ENCODE data around the gene RHOF. TPM values are rescaled to one million over a fixed set of nuclear protein-coding genes. Genes with fewer than 3 reads are reported as not detected.
"Not testable (repeated sequence)": the region's sequence is repeated elsewhere in the genome, so short reads cannot be mapped to it uniquely, and the experiment has no call there.

Gene RHOF
- total RNA-seq, 1 experiment from 2014 or later: 232 TPM

DNA sequence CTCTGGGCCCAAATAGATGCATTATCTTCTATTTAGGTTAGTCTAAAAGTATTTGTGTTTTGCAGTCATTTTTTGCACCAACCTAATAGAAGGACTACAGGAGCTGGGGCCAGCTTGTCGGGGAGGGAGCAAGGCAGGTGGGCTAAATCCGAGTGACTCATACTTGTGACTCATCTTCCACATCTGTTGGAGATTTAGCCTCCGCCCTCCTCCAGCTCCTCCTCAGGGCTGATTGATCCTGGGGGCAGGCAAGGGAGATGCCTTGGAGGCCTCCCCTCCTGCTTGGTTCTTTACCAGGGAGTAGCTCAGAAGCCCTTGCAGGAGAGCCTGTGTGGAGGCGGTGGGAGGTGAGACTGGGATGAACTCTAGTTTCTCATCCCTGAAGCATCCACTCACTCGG, 27.9 kb downstream of the RHOF start:
- H3K4me2 ChIP-seq (ENCODE audit: low read length): no peak overlapping the region
- H3K36me3 ChIP-seq (ENCODE audit: low read depth, low read length): no peaks in the 10 kb centered on the region; the same call in 1 of the 2 replicates
- H3F3A ChIP-seq (ENCODE audit: low read length, unreplicated experiment): no peaks in the 10 kb centered on the region
- H3K27me3 ChIP-seq (ENCODE audit: low read length): no peaks in the 10 kb centered on the region
- peak; percentile 92 for ATAC-seq
- TF ChIP-seq EZH2phosphoT487 (IDR thresholded peaks at IDR 0.05; ENCODE audit: borderline replicate concordance, low read length) (no peak), EZH2 (IDR thresholded peaks at IDR 0.05; ENCODE audit: low read length, unreplicated experiment) (no peak)
- TF ChIP-seq, protein P1, sequence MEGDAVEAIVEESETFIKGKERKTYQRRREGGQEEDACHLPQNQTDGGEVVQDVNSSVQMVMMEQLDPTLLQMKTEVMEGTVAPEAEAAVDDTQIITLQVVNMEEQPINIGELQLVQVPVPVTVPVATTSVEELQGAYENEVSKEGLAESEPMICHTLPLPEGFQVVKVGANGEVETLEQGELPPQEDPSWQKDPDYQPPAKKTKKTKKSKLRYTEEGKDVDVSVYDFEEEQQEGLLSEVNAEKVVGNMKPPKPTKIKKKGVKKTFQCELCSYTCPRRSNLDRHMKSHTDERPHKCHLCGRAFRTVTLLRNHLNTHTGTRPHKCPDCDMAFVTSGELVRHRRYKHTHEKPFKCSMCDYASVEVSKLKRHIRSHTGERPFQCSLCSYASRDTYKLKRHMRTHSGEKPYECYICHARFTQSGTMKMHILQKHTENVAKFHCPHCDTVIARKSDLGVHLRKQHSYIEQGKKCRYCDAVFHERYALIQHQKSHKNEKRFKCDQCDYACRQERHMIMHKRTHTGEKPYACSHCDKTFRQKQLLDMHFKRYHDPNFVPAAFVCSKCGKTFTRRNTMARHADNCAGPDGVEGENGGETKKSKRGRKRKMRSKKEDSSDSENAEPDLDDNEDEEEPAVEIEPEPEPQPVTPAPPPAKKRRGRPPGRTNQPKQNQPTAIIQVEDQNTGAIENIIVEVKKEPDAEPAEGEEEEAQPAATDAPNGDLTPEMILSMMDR (conservative IDR thresholded peaks at IDR 0.05; ENCODE audit: low read depth, low read length): no peak
- intact Hi-C loops (cut with micrococcal nuclease): no loop called here
- no peak overlapping the region for H3K9ac ChIP-seq (ENCODE audit: low read length)
- BruUV-seq (replicated peaks): no TSS peak
- POLR2A ChIA-PET (ENCODE audit: unreplicated experiment): interaction anchor here (0.6 kb wide), 1 partner anchor 28 kb away, joined by 13 read pairs; the partner anchor contains the start of gene RHOF
- H3K27ac ChIP-seq (ENCODE audit: low read length): no peak overlapping the region
- no peak overlapping the region for H3K4me3 ChIP-seq (ENCODE audit: low read length)
- no peaks in the 10 kb centered on the region for H3K9me2 ChIP-seq (replicated peaks; ENCODE audit: low read length)
- H3K9me3 ChIP-seq (ENCODE audit: low read length): no peaks in the 10 kb centered on the region
- H3K79me2 ChIP-seq (ENCODE audit: low read length): no peaks in the 10 kb centered on the region
- no peak overlapping the region for H2AFZ ChIP-seq (ENCODE audit: low read length)
- peak; percentile 79 for DNase-seq
- H3K4me1 ChIP-seq (ENCODE audit: insufficient read depth, low read length): peaks cover 9% of the 10 kb centered on the region
- no peaks in the 10 kb centered on the region for H4K20me1 ChIP-seq (ENCODE audit: low read length)
- CTCF ChIA-PET: interaction anchor here (0.7 kb wide), 1 partner anchor 64 kb away, joined by 3 read pairs; no protein-coding TSS in a partner anchor

DNA sequence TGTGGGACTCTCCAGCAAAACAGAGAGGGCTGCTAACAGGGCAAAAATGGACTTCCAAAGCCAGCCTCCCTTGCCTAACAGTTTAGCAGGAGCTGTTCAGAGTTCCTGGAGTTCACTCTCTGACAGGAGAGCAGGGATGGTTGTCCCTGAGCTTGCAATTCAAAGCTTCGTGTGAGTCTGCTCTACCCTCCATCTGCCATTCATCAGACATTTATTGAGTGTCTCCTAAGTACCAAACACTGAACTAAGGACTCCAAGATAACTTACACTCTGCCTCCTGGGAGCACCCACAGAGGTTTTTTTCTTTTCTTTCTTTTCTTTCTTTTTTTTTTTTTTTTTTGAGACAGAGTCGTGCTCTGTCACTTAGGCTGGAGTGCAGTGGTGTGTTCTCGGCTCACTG, 28.7 kb downstream of the RHOF start:
- no peaks in the 10 kb centered on the region for H3K9me2 ChIP-seq (replicated peaks; ENCODE audit: low read length)
- no peaks in the 10 kb centered on the region for H3F3A ChIP-seq (ENCODE audit: low read length, unreplicated experiment)
- H2AFZ ChIP-seq (ENCODE audit: low read length): no peak overlapping the region
- CTCF ChIA-PET: interaction anchor here (0.7 kb wide), 1 partner anchor 64 kb away, joined by 3 read pairs; no protein-coding TSS in a partner anchor
- POLR2A ChIA-PET (ENCODE audit: unreplicated experiment): no interaction called here
- no peak for ATAC-seq
- H3K4me1 ChIP-seq (ENCODE audit: insufficient read depth, low read length): peaks cover 9% of the 10 kb centered on the region
- H3K9me3 ChIP-seq (ENCODE audit: low read length): no peaks in the 10 kb centered on the region
- intact Hi-C loops (cut with micrococcal nuclease): no loop called here
- no peak overlapping the region for H3K4me3 ChIP-seq (ENCODE audit: low read length)
- H3K9ac ChIP-seq (ENCODE audit: low read length): no peak overlapping the region
- no TSS peak for BruUV-seq (replicated peaks)
- no peak overlapping the region for H3K4me2 ChIP-seq (ENCODE audit: low read length)
- H3K27me3 ChIP-seq (ENCODE audit: low read length): no peaks in the 10 kb centered on the region
- no peak for TF ChIP-seq EZH2 (IDR thresholded peaks at IDR 0.05; ENCODE audit: low read length, unreplicated experiment)
- no peak for TF ChIP-seq EZH2phosphoT487 (IDR thresholded peaks at IDR 0.05; ENCODE audit: borderline replicate concordance, low read length)
- TF ChIP-seq, protein P1 (conservative IDR thresholded peaks at IDR 0.05; ENCODE audit: low read depth, low read length): no peak
- H3K36me3 ChIP-seq (ENCODE audit: low read depth, low read length): no peaks in the 10 kb centered on the region; the same call in 1 of the 2 replicates
- no peaks in the 10 kb centered on the region for H4K20me1 ChIP-seq (ENCODE audit: low read length)
- H3K79me2 ChIP-seq (ENCODE audit: low read length): no peaks in the 10 kb centered on the region
- DNase-seq: no peak
- H3K27ac ChIP-seq (ENCODE audit: low read length): no peak overlapping the region

DNA sequence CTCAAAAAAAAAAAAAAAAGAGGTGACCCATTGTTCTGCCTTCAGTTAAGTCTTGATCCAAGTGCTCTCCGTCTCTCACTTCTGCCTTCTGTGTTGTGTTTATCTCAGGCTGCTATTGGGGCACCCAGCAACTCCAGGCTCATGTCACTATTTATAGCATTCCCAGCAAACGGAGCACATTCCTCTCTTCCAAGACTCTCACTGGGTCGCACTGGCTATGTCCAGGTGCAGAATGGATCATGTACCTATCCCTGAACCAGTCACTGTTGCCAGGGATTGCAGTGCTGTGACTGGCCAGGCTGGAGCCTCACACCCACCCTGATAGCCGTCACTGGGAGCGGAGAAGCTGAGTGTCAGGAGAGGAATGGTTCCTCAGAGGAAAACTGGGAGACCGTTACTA, 31.2 kb downstream of the RHOF start:
- Histone ChIP-seq H3K27ac (ENCODE audit: low read length) (no peak overlapping the region), H3K4me3 (ENCODE audit: low read length) (no peak overlapping the region), H3K4me1 (ENCODE audit: insufficient read depth, low read length) (peaks cover 9% of the 10 kb centered on the region), H3K9me3 (ENCODE audit: low read length) (no peaks in the 10 kb centered on the region), H3K27me3 (ENCODE audit: low read length) (no peaks in the 10 kb centered on the region), H2AFZ (ENCODE audit: low read length) (no peak overlapping the region), H3K4me2 (ENCODE audit: low read length) (no peak overlapping the region), H4K20me1 (ENCODE audit: low read length) (no peaks in the 10 kb centered on the region), H3F3A (ENCODE audit: low read length, unreplicated experiment) (no peaks in the 10 kb centered on the region), H3K36me3 (ENCODE audit: low read depth, low read length) (no peaks in the 10 kb centered on the region; the same call in 1 of the 2 replicates), H3K79me2 (ENCODE audit: low read length) (no peaks in the 10 kb centered on the region), H3K9me2 (replicated peaks; ENCODE audit: low read length) (no peaks in the 10 kb centered on the region), H3K9ac (ENCODE audit: low read length) (no peak overlapping the region)
- DNase-seq: no peak
- CTCF ChIA-PET: no interaction called here
- BruUV-seq (replicated peaks): no TSS peak
- intact Hi-C loops (cut with micrococcal nuclease): no loop called here
- no peak for ATAC-seq
- no peak for TF ChIP-seq EZH2phosphoT487 (IDR thresholded peaks at IDR 0.05; ENCODE audit: borderline replicate concordance, low read length)
- no peak for TF ChIP-seq EZH2 (IDR thresholded peaks at IDR 0.05; ENCODE audit: low read length, unreplicated experiment)
- TF ChIP-seq, protein P1 (conservative IDR thresholded peaks at IDR 0.05; ENCODE audit: low read depth, low read length): no peak
- POLR2A ChIA-PET (ENCODE audit: unreplicated experiment): no interaction called here

DNA sequence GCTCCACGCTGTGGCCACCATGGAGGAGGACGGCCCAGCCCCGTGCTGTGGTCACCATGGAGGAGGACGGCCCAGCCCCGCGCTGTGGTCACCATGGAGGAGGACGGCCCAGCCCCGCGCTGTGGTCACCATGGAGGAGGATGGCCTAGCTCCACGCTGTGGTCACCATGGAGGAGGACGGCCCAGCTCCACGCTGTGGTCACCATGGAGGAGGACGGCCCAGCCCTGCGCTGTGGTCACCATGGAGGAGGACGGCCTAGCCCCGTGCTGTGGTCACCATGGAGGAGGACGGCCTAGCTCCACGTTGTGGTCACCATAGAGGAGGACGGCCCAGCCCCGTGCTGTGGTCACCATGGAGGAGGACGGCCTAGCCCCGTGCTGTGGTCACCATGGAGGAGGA, 35.0 kb downstream of the RHOF start:
- H3K9me3 ChIP-seq (ENCODE audit: low read length); ATAC-seq; BruUV-seq (replicated peaks); CTCF ChIA-PET; H3K79me2 ChIP-seq (ENCODE audit: low read length); H3K9me2 ChIP-seq (replicated peaks; ENCODE audit: low read length); POLR2A ChIA-PET (ENCODE audit: unreplicated experiment); H2AFZ ChIP-seq (ENCODE audit: low read length); H3K4me2 ChIP-seq (ENCODE audit: low read length); H3F3A ChIP-seq (ENCODE audit: low read length, unreplicated experiment); H4K20me1 ChIP-seq (ENCODE audit: low read length); H3K36me3 ChIP-seq (ENCODE audit: low read depth, low read length); H3K9ac ChIP-seq (ENCODE audit: low read length); H3K4me3 ChIP-seq (ENCODE audit: low read length); DNase-seq; H3K27me3 ChIP-seq (ENCODE audit: low read length); H3K27ac ChIP-seq (ENCODE audit: low read length); intact Hi-C loops (cut with micrococcal nuclease); H3K4me1 ChIP-seq (ENCODE audit: insufficient read depth, low read length): not testable (repeated sequence)

Data from PC-3 (cell line).